ENCODE results near the gene NAA11.

DNA sequence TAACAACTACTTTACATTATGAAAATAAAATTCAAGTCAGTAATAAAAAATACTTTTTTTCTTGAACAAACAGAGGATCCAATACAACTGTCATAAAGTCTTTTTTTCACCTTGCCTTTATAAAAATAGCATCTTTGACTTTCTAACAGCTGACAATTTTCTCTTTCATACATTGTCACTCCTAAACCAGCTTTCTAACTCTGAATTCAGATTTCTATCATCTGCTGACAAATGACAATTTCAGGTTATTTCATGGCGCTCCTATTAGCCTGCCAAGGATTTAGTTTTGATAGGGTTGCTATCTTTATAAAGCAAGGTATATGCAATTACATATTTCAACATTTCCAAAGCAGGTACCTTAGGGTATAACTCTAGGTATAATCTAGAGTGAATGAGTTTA is 14.6 kb downstream of the NAA11 start:
- TF ChIP-seq POLR2AphosphoS5 (IDR thresholded peaks at IDR 0.05; ENCODE audit: borderline replicate concordance, low read depth, low read length) (no peak), EZH2 (IDR thresholded peaks at IDR 0.05) (no peak)

Data from SK-N-MC (cell line).